ENCODE data around the gene MSMP.

GRCh38 chr9:35792024-35792813 lies 38.1 kb upstream of the MSMP start:
- no peak for TF ChIP-seq CTCF (IDR thresholded peaks at IDR 0.05)
- no peak for TF ChIP-seq POLR2A (IDR thresholded peaks at IDR 0.05)

Measured in vagina (tissue), 2 donors.